GM19467 (cell line): Measurements from ENCODE around the gene TMEM121B.

ENCODE experiments used
- ATAC-seq: cut with Tn5 transposase; IDR thresholded peaks from one replicate; pipeline ENCODE4 v1.9.1; 2021; ENCODE audit warnings: mild to moderate bottlenecking, moderate library complexity; ENCODE audit not compliant: unreplicated experiment

TMEM121B gene

DNA sequence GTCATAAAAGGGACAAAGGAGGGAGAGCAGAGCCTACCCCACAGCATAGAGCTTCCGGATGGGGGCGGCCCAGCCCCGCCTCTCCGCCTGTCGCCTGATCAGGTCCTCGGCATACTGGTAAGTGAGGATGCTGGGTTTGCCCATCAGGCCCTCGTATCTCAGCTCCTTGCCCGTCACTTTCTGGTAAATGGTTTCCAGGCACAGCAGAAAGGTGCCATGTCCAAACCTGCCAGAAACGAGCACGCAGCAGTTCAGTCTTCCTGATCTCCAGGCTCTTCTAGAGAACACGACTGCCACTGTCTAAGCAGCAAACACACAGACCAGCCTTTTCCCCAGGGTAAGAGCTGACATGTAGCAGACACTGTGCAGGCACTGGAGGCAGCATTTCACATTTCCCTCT, 17.4 kb upstream of the TMEM121B start:
- no peak for ATAC-seq

DNA sequence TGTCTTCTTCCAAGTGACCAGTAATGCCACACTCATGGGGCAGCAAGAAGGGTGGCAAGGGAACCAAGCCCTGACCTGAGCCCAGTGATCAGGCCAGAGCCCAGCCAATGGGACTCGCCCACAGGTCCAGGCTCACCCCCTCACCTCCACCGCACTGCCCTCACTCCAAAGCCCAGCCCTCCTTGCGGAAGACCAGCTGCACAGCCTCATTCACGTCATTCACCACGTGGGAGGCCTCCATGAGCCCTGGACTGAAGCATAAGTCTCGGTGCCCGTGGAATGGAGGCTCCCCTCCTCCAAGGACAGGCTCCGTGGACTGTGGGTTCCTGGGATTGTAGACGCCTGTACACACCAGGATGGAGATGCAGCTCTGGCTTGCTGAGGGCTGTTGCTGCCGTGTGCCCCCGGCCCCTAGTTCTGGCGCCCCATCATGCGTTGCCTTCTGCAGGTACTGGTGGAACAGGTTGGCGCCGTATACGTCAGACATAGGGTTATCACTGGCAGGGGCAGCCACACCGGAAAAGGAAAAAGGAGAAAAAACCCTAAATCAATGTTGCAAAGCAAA, 16.8 kb upstream of the TMEM121B start:
- ATAC-seq, result no peak

DNA sequence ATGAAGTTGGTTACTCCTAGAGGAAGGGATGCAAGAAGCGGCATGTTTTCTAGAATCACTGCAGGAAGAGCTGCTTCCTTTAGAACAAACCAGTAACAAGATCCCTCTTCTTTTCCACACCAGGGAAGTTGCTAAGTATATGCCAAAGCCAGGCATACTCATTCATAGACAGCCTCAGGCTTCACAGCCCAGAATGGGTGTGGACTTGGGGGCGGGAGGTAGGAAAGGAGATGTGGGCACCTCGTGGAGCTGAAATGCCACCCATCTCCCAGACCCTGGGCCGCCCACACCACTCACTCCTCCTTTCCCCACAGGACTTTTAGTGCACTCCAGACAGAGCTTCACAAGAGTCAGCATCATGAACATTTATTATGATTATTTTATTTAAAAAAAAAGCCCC, 16.0 kb upstream of the TMEM121B start:
- no peak for ATAC-seq

DNA sequence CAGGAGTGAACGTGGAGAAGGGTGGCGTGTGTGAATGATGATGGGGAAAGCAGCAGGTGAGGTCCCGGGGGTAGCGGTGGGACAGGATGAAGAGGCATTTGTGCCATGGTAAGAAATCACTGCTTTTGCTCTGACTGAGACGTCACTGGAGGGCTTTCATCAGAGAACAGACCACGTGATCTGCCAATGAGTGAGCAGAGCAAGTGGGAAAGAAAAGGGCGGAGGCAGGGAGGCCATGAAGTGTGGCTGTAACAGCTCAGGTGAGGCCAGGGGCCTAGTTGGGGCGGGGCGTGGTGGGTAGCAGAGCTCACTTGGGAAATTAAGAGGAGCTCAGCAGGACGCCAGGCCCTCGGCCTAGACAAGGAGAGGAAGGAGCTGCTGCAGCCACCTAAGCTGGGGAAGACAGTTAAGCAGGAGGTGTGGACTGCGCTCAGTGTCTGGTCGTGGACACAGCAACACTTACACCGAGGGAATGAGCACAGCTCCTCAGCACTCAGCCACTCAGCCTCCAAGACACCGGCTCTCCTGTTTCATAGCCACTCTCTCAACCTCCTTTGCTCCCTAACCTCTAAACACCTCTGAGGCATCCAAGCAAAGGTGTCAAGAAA, 14.1 kb upstream of the TMEM121B start:
- no peak for ATAC-seq

DNA sequence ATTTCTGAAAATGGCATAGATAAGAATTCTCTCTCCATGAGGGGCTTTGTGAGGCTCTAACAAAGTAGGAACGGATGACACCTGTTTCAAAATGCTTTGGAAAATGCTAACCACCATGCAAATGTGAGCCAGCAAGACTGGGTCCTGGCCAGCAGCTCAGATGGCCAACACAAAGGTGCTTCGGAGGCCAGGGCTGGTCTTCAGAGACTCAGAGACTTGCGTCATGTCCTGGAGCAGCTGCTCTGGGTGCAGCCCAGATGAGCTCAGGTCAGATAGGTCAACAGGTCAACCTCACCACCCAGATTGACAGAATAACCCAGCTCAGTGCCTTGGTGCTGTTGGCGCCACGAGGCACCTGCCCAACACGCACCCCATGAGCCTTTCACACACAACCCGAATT, 12.0 kb upstream of the TMEM121B start:
- ATAC-seq, result no peak

DNA sequence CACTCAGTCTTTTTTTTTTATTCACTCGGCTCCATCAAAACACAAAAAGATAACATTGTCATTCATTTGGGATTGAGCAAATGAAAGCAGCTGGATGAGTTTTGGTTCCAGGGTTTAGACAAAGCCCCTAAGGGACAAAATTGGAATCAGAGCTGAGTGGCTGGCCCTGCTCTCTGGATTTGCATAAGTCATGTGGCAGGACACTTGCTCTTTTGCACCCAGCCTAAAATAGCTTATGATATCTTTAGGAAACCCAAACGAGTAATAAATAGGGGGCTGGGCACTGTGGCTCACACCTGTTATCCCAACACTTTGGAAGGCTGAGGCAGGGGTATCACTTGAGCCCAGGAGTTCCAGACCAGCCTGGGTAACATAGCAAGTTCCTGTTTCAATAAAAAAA, 11.0 kb upstream of the TMEM121B start:
- no peak for ATAC-seq

DNA sequence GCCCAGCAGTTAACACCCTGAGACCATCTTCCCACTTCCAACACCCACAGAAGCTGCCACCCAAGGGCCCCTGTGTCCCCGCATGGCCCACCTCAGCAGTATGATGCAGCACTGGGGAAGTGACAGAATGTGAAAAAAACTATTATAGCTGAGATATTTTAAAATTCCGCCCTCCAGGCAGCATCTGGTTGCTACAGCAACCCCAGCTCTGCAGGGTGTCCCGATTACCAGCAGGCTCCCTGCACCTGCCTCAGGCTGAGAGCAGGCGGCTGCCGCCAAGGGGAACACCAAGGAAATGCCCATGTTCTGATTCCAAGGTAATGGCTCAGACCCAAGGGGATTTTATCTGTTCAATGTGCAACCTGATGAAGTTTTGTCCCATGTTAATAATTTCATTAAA, 10.5 kb upstream of the TMEM121B start:
- no peak for ATAC-seq

DNA sequence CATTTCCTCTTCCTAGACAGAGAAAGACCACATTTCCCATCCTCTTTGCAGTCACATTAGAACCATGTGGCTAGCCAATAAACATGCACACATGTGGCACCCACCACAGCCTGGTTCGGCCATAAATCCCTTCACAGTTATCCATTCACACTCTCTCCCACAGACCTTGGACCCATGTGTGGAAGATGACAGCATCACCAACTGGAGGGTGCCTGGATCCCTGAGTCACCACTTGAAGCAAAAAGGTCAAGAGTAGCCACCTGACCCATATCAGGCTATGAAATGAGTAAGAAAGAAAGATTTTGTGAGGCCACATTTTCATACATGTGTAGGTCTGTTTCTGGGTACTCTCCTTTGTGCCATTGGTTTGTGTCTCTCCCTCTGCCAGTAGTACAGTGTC, 9.0 kb upstream of the TMEM121B start:
- no peak for ATAC-seq

DNA sequence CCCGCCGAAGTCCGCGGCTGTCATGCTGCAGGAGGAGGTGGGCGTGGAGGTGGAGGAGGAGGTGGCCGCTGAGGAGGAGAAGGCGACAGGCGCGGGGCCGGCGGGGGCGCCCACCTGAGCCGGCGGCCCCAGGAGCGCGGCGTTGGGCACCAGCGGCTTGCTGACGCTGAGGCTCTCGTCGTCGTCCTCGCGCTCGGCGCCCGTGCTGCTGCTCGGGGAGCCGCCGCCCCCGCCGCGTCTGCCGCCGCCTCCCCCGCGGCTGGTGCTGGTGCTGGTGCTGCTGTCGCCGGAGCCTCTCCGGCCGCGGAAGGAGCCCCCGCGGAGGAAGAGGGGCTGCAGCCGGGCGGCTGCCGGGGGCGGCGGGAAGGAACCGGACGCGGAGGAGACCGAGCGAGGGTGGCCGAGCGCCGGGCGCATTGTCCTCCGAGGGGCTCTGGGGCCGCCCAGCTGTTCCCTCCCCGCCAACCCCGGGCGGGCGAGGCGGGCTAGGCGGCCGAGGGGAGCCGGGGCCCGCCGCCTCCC, 388 bp downstream of the TMEM121B start:
- no peak for ATAC-seq

DNA sequence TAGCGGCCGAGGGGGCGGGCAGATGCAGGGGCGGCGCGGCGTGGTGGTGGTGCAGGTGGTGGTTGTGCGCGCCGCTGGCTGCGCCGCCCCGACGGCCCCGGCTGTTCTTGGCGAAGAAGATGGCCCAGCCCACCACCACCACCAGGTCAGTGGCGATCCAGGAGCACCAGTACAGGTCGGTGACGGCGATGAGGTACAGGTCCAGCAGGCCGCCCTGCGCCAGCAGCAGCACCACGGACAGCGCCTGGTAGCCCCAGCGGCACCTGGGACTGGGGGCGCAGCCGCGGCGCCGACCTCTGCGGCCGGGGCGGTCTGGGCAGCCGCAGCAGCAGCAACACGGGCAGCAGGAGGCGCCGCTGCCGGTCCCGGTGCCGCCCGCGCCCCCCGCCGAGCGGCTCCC, 879 bp downstream of the TMEM121B start:
- no peak for ATAC-seq

DNA sequence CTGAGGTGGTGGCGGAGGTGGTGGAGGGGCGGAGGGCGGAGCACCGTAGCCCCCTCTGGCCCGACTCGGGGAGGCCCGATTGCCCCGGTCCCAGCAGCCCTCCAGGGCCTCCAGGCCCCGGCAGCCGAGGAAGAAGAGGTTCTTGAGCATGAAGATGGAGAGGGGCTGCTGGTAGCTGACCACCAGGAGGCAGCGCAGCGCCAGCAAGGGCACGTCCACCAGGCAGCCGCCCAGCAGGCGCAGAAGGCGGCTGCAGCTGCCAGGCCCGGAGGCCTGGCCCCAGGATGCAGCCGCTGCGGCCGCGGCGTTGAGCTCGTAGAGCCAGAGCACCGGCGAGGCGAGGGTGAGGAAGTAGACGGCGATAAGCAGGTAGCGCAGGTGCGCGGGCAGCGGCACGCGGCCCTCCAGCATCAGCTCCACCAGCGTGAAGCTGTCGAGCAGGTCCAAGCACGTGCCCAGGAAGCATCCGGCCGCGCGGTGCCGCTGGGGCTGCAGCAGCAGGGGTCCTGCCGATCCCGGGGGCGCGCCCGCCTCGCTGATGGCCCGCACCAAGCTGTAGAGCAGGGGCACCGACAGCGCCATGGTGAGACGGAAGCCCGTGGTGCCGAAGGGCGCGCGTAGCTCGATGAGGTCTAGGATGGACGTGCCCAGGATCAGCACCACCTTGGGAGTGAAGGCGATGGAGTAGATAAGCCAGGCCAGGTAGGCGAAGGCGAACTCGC, 1.5 kb downstream of the TMEM121B start:
- ATAC-seq, result no peak

DNA sequence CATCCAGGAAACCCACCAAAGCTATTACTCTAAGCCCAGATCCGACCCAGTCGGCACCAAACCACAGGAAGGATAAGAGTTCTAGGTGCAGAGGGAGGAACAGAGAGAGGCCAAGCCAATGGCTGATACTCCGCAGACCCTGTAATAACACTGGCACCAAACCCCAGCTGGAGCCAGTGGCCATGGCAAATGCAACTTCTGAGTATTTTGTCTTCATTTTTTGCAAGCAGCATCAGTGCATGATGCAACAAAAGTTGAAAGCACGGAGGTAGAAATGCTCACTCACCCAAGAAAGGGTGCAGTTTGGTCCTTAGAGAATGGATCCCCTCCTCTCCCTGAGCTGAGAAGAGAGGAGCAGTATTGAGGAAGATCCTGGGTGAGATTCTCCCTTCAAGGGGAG, 2.8 kb downstream of the TMEM121B start:
- ATAC-seq, result no peak

DNA sequence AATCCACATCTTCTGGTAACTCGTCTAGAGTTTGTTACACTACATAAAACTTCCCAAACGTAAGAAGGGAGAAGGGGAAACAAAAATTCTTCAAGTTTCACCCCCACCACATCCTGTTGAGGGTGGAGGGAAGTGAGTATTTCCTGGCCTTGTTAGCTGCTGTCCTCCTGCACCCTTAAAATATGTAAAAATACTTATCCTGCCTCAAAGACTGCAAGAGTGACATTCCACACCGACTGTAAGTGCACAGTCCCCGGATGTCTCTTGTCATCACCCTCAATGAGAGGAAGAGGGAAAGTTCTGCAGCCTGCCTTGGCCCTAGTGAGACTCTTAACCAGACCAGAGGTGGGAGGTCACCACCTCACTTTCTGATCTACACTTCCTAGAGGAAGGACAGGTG, 3.3 kb downstream of the TMEM121B start:
- no peak for ATAC-seq

DNA sequence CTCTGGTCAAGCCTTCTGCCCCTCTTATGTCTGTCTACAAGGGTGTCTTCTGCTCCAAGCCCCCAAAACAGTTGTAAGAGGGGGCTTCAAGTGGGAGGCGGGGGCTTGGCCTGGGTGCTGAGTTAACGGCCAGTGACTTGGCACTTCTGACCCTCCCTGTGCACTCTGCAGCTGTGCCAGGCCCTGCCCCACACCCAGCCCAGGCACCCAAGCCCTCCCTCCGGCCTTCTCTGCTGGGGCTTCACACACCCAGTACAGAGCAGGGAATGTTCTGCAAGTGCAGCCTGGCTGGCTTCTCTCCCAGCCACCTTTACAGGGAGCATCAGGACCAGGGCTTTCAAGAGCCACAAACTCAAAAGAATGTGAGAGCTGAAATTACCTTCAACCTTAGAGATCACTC, 3.8 kb downstream of the TMEM121B start:
- ATAC-seq, result no peak

DNA sequence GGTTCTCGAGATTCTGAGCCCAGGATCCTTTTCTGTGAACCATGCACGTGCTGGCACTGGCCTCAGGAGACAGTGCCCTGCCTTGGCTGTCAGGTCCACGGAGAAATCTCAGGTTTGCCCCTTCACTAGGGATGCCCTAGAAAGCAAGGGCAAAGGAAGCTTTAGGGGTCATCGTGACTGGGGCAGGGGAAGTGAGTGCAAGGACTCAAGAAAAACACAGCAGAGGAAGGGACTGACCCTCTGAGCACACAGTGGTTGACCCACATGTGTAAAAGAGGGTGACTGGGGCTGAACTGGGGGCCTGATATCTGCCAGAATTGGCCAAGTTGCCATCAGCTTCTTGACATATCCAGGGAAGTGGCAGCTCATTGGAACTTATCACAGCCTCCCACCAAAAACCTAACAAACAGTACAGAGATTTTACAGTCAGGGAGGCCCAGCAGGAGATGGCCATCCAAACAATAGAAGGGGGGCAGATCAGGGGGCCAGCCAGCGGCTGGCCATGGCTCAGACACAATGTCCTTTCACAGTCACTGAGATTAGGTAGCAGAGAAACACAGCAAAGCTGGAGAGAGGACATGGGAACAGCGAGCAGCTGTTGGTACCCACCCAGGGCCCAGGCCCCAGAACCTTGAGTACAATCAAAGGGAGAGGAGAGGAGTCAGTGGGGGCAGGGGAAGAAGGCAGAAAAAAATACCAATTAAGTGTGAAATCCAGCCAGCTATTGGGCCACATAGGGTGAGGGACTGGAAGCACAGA, 4.4 kb downstream of the TMEM121B start:
- ATAC-seq, result no peak

DNA sequence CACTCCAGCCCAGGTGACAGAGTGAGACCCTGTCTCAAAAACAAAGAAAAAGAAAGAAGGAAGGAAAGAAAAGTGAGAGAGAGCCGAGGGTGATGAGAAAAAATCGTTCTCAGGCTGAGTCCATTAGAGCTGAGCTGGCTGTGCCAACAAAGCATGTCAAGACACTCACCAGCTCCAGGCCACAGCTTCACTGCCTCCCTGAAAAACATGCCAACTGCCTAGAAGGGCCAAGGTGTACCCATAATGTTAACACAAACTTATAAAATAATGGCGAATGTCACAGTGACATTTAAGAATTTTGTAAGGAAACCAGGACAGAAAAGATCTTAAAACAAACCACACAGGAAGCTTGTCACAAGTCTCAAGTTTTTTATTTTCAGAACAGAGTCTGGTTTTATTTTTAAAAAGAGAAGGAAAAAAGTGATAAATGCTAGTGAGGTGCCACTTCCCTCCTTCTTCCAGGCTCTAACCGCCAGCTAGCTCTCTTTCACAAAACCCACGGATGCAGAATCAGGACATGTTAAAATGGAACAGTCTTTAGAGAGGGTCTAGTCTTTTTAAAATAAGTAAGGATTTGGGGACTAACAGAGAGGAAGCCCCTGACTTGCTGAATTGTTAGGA, 5.1 kb downstream of the TMEM121B start:
- no peak for ATAC-seq

DNA sequence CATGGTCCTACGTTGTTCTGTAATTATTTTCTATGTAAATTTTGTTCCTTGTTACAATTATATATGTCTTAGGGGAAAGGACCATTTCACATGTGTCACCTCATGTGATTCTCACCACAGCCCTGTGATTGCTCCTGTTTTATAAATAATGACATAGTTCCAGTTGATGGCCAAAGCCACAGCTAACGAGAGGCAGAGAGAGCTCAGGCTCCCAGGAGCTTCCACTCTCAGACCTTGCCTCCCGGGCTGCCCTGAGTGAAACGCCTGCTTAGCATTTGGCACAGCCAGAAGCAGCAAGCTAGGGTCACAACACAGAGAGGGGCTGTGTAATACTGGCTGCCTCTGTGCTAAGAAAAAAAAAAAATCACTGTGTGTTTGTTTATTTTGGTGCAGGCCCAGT, 5.9 kb downstream of the TMEM121B start:
- ATAC-seq, result no peak

DNA sequence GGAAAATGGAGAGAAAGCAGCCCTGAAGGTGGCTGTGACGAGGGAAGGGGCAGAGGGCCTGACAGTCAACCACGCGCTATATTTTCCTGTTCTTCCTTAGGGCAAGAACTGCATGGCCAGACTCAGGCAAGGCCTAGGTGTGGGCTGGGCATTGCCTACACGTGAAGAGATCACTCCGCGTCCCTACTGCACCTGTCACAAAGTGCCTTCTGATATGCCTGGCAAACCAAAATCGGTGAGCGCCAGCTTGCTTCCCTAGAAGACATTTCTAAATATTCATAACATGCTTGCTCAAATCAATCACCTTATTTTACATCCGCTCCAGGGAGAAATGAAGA, 6.3 kb downstream of the TMEM121B start:
- ATAC-seq, result no peak

DNA sequence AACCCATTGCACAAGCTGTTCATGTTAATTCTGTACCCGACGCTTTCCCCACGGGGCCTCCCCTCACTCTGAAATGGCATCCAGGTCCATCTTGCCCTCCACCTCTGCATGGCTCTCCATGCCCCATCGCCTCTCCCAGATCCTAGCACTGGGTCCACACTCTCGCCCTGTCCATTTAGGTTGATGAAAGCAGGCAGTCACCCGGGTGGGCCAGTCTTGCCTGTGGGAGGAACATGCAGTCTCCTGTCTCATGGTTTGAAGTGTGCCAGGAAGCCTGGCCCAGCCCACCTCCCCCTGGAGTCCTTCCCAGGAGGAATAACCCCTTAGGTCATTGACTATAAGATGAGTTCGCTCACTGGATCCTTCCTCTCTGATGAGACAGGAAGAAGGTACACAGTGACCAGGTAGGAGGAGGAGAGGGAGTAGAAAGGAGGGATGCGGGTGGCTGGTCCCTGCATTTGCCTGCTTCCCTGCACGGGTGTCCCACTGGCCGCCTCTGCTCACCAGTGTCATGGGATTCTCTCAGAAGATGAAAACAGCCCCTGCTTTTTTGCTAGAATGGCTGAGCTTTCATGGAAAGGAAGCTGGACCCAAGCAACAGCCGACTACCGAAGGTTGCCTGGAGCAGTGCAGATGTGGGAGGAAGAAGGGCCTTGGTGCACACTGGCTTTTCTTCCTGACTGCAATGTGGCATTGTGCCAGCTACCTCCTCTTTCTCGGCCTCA, 6.8 kb downstream of the TMEM121B start:
- no peak for ATAC-seq

DNA sequence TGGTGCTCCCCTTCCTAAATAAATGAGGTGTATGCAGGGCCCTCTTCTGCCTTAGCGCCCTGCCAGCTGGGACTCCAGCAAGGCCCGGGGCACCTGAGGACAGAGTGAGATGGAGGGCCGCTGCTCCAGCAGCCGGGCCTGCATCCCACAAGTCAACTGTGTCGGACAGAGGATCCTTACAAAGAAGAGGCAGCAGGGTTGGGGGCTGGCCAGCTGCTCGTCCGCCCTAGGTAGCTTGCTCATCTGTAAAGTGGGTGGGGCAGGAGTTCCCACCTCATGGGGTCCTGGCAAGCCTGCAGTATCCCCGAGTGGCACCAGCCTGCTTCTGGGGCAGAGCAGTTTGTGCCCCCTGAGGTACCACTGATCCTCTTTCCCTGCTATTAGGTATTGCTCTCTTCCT, 7.6 kb downstream of the TMEM121B start:
- ATAC-seq, result no peak
